Hematopoietic multipotent progenitor cell treated with erythropoietin and hydrocortisone succinate and interleukin-3 and kit ligand, for 17 days (in vitro differentiated cells): ENCODE data around the gene DDX55.
A peak's percentile ranks its signal among the peaks of the same experiment; 100 is the strongest.
"Not testable (repeated sequence)": the region's sequence is repeated elsewhere in the genome, so short reads cannot be mapped to it uniquely, and the experiment has no call there.

ENCODE experiments used
- DNase-seq: peaks from one replicate; pipeline ENCODE4 v3.0.0-alpha.2; 2015; ENCODE audit warnings: low spot score

The DDX55 gene

GRCh38 chr12:123601602-123602489 is at the start of gene DDX55:
Gene DDX55, plus strand, starts transcription at chr12:123602099. Its CDS starts 50 bp downstream, at chr12:123602149.
- peak; percentile 76 for DNase-seq

GRCh38 chr12:123554136-123554535 is 47.8 kb upstream of the DDX55 start:
- not testable (repeated sequence) for DNase-seq

GRCh38 chr12:123554843-123555242 is 47.1 kb upstream of the DDX55 start:
- DNase-seq = not testable (repeated sequence)

GRCh38 chr12:123558487-123558886 is 43.4 kb upstream of the DDX55 start:
- DNase-seq = not testable (repeated sequence)

GRCh38 chr12:123559468-123559867 is 42.4 kb upstream of the DDX55 start:
- no peak for DNase-seq

GRCh38 chr12:123571343-123571813 is 30.5 kb upstream of the DDX55 start:
- DNase-seq = no peak

GRCh38 chr12:123572391-123572790 is 29.5 kb upstream of the DDX55 start:
- DNase-seq = no peak

GRCh38 chr12:123573870-123574269 is 28.0 kb upstream of the DDX55 start:
- no peak for DNase-seq

- no peak for DNase-seq
Observed at GRCh38 chr12:123576611-123577010, 25.3 kb upstream of the DDX55 start.

GRCh38 chr12:123578243-123578642 is 23.7 kb upstream of the DDX55 start:
- DNase-seq = no peak

- DNase-seq = not testable (repeated sequence)
Observed at GRCh38 chr12:123578829-123579228, 23.1 kb upstream of the DDX55 start.

- DNase-seq = no peak
Observed at GRCh38 chr12:123580772-123581171, 21.1 kb upstream of the DDX55 start.

- DNase-seq = no peak
Observed at GRCh38 chr12:123591702-123592481, 10.0 kb upstream of the DDX55 start.

- no peak for DNase-seq
Observed at GRCh38 chr12:123595729-123596128, 6.2 kb upstream of the DDX55 start.

- DNase-seq = no peak
Observed at GRCh38 chr12:123597100-123597499, 4.8 kb upstream of the DDX55 start.

GRCh38 chr12:123598522-123598921 is 3.4 kb upstream of the DDX55 start:
- DNase-seq = no peak

- DNase-seq = no peak
Observed at GRCh38 chr12:123599310-123599709, 2.6 kb upstream of the DDX55 start.

GRCh38 chr12:123599721-123600120 is 2.2 kb upstream of the DDX55 start:
- DNase-seq = no peak

- DNase-seq = no peak
Observed at GRCh38 chr12:123602651-123603195, 824 bp downstream of the DDX55 start.

GRCh38 chr12:123603495-123603894 is 1.6 kb downstream of the DDX55 start:
- DNase-seq = not testable (repeated sequence)

- DNase-seq = no peak
Observed at GRCh38 chr12:123607756-123608155, 5.9 kb downstream of the DDX55 start.

GRCh38 chr12:123608182-123608581 is 6.3 kb downstream of the DDX55 start:
- DNase-seq = no peak

- DNase-seq = no peak
Observed at GRCh38 chr12:123614110-123614509, 12.2 kb downstream of the DDX55 start.
